Measurements from ENCODE around the gene CELF4. TPM values are rescaled to one million over a fixed set of nuclear protein-coding genes. Genes with fewer than 3 reads are reported as not detected.

The CELF4 gene
- total RNA-seq, 1 experiment from 2014 or later, result 0.11 TPM

- no peaks in the 10 kb centered on the region for H3K36me3 Mint-ChIP-seq (ENCODE audit: insufficient read depth, unreplicated experiment)
- TF ChIP-seq CTCF (IDR thresholded peaks at IDR 0.05; ENCODE audit: insufficient read depth in 1 of 2, low read depth in 1 of 2, low read length in 1 of 2, severe bottlenecking in 1 of 2, unreplicated experiment in 1 of 2), result peak; percentile 38 to 70
- no peak overlapping the region for H3K4me3 ChIP-seq (ENCODE audit: low read depth, low read length)
- H3K27me3 ChIP-seq (replicated peaks; ENCODE audit: control insufficient read depth, insufficient read depth, low read length), result no peaks in the 10 kb centered on the region
- no peaks in the 10 kb centered on the region for H3K4me1 Mint-ChIP-seq (ENCODE audit: low read depth, unreplicated experiment)
- intact Hi-C loops (cut with micrococcal nuclease; ENCODE audit: unreplicated experiment), result loop anchor here (1.0 to 10.0 kb wide), 4 partner anchors 94 to 593 kb away; no protein-coding TSS in a partner anchor
- H3K9me3 Mint-ChIP-seq (ENCODE audit: unreplicated experiment), result no peaks in the 10 kb centered on the region
- BruUV-seq (replicated peaks), result no TSS peak
- H3K4me1 ChIP-seq, result no peaks in the 10 kb centered on the region
- peak; percentile 48 to 71 for DNase-seq
- H3K4me3 Mint-ChIP-seq (ENCODE audit: unreplicated experiment), result no peak overlapping the region
- no peaks in the 10 kb centered on the region for H3K36me3 ChIP-seq (ENCODE audit: control insufficient read depth, insufficient read depth, low read length)
- H3K27me3 Mint-ChIP-seq (ENCODE audit: insufficient read depth, unreplicated experiment), result peaks cover 19% of the 10 kb centered on the region
- POLR2A ChIA-PET, result no interaction called here
- no peak overlapping the region for H3K27ac Mint-ChIP-seq (ENCODE audit: unreplicated experiment)
- H3K9me3 ChIP-seq, result no peaks in the 10 kb centered on the region
- CTCF ChIA-PET, result interaction anchor here (1.0 kb wide), 1 partner anchor 596 kb away, joined by 3 read pairs; no protein-coding TSS in a partner anchor
Measured at GRCh38 chr18:37537868-37538525, 27.6 kb downstream of the CELF4 start.

- H3K4me3 ChIP-seq (ENCODE audit: low read depth, low read length), result no peak overlapping the region
- no TSS peak for BruUV-seq (replicated peaks)
- peaks cover 19% of the 10 kb centered on the region for H3K27me3 Mint-ChIP-seq (ENCODE audit: insufficient read depth, unreplicated experiment)
- H3K36me3 ChIP-seq (ENCODE audit: control insufficient read depth, insufficient read depth, low read length), result no peaks in the 10 kb centered on the region
- no peak overlapping the region for H3K4me3 Mint-ChIP-seq (ENCODE audit: unreplicated experiment)
- H3K9me3 ChIP-seq, result no peaks in the 10 kb centered on the region
- H3K36me3 Mint-ChIP-seq (ENCODE audit: insufficient read depth, unreplicated experiment), result no peaks in the 10 kb centered on the region
- DNase-seq, result no peak
- no peaks in the 10 kb centered on the region for H3K4me1 ChIP-seq
- H3K4me1 Mint-ChIP-seq (ENCODE audit: low read depth, unreplicated experiment), result no peaks in the 10 kb centered on the region
- intact Hi-C loops (cut with micrococcal nuclease; ENCODE audit: unreplicated experiment), result loop anchor here (5.0 to 10.0 kb wide), 3 partner anchors 149 to 592 kb away; no protein-coding TSS in a partner anchor
- no peaks in the 10 kb centered on the region for H3K9me3 Mint-ChIP-seq (ENCODE audit: unreplicated experiment)
- TF ChIP-seq CTCF (IDR thresholded peaks at IDR 0.05; ENCODE audit: insufficient read depth in 1 of 2, low read depth in 1 of 2, low read length in 1 of 2, severe bottlenecking in 1 of 2, unreplicated experiment in 1 of 2), result no peak
- ChIA-PET POLR2A (no interaction called here), CTCF (no interaction called here)
- no peaks in the 10 kb centered on the region for H3K27me3 ChIP-seq (replicated peaks; ENCODE audit: control insufficient read depth, insufficient read depth, low read length)
- H3K27ac Mint-ChIP-seq (ENCODE audit: unreplicated experiment), result no peak overlapping the region
Measured at GRCh38 chr18:37536656-37537055, 28.9 kb downstream of the CELF4 start.

DNA sequence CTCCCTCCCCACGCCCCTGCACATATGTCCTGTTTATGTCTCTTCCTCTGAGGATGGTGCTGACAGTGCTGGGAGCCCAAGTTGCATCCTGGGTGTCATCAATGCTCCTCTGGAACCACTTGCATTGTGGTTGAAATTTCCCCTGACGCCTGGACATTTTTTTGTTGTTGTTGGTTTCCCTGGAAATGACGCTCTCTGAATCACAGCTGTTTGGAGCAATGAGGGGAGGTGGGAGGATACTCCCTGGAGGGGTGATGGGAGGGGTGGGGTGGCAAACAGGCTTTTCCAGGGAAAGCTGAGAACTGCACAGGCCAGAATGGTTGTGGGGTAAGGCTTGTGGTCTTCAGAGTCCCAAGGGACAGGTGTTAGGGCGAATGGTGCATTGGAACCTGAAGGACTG is 29.6 kb downstream of the CELF4 start:
- Histone ChIP-seq H3K36me3 (ENCODE audit: control insufficient read depth, insufficient read depth, low read length) (no peaks in the 10 kb centered on the region), H3K4me3 (ENCODE audit: low read depth, low read length) (no peak overlapping the region), H3K4me1 (no peaks in the 10 kb centered on the region), H3K9me3 (no peaks in the 10 kb centered on the region), H3K27me3 (replicated peaks; ENCODE audit: control insufficient read depth, insufficient read depth, low read length) (no peaks in the 10 kb centered on the region)
- DNase-seq, result no peak
- CTCF ChIA-PET, result interaction anchor here (0.6 kb wide), 1 partner anchor 142 kb away, joined by 7 read pairs; no protein-coding TSS in a partner anchor
- H3K9me3 Mint-ChIP-seq (ENCODE audit: unreplicated experiment), result no peaks in the 10 kb centered on the region
- H3K4me3 Mint-ChIP-seq (ENCODE audit: unreplicated experiment), result no peak overlapping the region
- peaks cover 13% of the 10 kb centered on the region for H3K27me3 Mint-ChIP-seq (ENCODE audit: insufficient read depth, unreplicated experiment)
- no peak for TF ChIP-seq CTCF (IDR thresholded peaks at IDR 0.05; ENCODE audit: insufficient read depth in 1 of 2, low read depth in 1 of 2, low read length in 1 of 2, severe bottlenecking in 1 of 2, unreplicated experiment in 1 of 2)
- intact Hi-C loops (cut with micrococcal nuclease; ENCODE audit: unreplicated experiment), result loop anchor here (5.0 to 10.0 kb wide), 3 partner anchors 149 to 591 kb away; no protein-coding TSS in a partner anchor
- H3K36me3 Mint-ChIP-seq (ENCODE audit: insufficient read depth, unreplicated experiment), result no peaks in the 10 kb centered on the region
- POLR2A ChIA-PET, result no interaction called here
- no peak overlapping the region for H3K27ac Mint-ChIP-seq (ENCODE audit: unreplicated experiment)
- BruUV-seq (replicated peaks), result no TSS peak
- H3K4me1 Mint-ChIP-seq (ENCODE audit: low read depth, unreplicated experiment), result no peaks in the 10 kb centered on the region
